Stimulated activated CD4-positive, alpha-beta T cell treated with anti-CD3 and anti-CD28 coated beads, Interleukin-1b, Interleukin-23, amount 100 ng/mL, for 4 hours (primary cell): ENCODE results near the gene CRADD.

Experiments used
- DNase-seq, 2 donors: peaks; one replicate each; pipeline ENCODE4 v3.0.0-alpha.2; 2020; ENCODE audit warnings: low read depth in 2 of 2

The CRADD gene

DNA sequence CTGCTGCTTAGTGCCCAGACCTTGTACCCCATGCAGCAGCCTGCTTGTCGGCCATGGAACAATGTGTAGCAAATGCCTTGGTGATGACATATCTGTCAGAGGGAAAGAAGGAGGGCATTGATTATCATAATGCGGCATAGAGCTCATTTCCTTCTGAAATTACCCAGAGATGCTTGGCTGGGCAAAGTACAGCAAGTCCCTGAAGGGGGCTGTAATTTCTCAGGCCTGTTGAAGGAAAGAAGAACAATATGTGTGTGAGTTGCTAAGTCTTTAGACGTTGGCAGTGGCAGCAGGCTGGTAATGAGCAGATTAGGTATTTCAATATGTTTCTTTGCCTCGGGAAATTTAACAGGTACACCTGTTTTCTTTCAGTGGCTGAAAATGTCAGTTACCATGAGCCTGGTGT lies 128.6 kb downstream of the CRADD start:
- no peak for DNase-seq

DNA sequence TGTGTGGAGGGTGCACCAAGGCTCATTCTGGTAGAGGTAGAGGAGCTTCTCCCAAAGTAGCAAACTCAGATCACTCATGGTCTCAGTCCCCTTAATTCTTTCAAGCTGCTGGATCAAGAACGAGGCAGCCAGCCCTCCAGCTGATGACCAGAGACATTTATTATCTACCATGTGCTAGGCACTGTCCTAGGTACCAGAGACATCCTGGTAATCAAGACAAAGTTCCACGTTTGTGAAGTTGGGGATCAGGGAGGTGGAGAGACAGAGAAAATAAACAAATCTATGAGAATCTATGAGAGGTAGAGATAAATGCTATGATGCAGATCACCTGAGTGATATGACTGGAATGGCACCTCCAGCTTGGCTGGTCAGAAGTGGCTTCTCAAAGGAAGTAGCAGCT lies 130.2 kb downstream of the CRADD start:
- DNase-seq, result no peak

DNA sequence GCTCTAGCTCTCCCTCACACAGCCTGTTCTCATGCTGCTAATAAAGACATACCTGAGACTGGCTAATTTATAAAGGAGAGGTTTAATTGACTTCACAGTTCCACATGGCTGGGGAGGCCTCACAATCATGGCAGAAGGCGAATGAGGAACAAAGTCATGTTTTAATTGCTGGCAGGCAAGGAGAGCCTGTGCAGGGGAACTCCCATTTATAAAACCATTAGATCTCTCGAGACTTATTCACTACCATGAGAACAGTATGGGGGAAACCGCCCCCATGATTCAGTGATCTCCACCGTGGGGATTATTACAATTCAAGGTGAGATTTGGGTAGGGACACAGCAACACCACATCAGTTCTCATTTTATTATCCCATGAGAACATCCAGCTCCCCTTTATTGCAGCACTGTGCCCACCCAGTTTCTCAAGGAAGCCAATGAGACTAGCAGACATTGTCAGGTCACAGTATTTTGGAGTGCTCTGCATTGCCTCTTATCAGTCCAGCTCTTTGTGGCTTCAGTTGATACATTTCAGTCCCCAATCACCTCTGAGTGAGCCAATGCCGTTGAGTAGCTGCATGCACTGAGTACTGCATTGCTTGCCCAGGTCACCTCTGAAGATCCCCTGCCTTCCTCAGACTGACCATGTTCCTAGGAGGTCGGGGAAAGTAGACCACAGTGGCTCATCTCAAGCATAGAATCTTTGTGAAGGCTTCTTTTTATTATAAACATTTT lies 131.2 kb downstream of the CRADD start:
- no peak for DNase-seq

DNA sequence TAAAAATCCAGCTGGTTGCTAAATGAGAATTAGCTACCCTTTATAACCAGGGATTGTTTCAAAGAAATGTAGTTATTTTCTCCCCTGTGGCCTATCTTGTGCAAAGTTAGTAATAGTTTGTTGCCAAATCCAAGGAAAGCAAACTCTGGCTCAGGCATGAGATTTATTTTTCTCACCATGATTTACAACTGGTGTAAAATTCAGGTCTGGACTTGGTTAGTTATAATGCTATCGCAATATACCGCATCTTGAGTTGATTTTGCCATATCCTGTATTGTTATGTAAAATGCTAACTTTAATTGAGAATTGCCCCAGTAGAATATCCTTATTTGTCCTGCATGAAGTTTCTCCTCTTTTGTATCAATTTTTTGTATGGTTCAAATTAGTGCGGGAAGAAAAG lies 135.5 kb downstream of the CRADD start:
- no peak for DNase-seq

DNA sequence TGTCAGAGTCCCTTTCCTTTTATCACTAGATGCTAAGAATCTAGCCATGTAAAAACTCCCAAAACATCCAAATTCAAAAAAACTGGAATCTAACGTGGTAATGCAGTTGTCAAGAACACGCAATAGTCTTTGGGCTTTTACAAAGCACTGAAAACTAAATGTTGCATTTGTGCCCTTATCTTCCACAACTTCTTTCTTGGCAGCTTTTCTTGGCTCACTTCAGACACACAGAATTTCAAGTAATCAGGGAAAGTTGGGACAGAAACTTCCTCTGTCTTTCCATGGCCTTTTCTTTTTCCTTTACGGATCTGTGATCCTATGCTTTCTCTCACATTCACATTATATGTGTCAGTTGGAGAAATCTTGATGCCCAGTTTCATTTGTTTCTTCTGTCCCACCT lies 136.0 kb downstream of the CRADD start:
- DNase-seq, result no peak

DNA sequence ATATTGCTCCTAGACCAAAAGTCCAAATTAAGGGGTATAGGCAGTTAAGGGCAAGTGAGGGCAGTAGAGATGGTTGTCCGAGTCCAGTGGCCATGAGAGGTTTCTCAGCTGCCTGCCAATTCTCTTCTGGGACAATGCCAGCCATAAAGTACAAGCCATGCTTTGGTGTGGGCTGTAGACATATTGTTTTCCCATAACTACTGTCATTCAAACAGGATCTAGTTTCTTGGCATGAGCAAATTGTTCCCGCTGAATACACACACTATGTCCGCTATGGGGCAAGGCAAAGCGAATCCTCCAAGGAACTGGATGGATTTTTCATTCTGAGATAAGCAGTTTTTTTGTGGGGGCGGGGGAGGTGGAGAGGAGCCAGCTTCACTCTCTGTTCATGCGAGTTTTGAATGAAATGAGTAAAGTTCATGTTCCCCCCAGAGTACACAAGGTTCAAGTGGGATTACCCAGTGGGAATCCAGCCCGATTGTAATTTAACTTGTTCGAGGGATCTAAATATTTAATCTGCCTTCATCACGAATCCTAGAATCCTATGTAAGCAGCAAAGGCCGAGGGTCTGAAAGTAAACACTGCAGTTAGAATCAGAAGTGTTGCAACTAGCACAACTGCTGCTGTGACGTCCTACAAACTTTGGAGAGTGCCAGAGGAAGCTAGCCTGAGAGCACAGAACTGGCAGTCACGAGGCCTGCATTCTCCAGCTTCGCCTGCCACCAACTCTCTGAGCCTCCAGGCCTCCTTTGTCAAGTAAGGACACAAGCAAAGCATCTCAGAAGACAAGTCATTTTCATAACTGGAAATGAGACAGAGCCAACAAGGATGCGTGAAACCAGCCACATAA lies 137.0 kb downstream of the CRADD start:
- DNase-seq, result no peak

DNA sequence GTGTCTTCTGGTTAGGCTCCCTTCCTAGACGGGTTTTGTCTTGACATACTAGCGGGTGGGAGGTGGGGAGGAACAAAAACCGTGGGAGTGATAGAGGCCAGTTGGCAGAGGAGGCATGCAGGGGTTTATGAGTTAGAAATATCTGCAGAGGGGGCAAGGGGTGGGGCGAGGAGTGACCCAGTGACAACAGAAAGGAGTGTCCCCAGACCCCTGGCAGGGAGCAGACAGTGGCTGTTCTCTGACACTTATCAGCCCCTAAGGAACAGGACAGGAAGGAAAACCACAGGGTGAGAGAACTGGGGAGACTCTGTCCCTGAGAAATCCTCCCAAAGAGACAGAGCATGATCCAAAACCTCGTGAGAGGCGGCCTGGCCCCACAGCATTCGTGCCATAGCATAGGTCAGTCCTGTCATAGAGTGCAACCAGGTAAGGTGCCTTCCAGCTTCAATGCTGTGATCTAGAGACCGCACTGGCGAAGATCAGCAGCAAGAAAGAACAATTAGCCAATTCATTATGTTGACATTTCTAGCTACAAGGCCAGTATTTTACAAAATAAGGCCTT lies 141.4 kb downstream of the CRADD start:
- DNase-seq, result no peak

DNA sequence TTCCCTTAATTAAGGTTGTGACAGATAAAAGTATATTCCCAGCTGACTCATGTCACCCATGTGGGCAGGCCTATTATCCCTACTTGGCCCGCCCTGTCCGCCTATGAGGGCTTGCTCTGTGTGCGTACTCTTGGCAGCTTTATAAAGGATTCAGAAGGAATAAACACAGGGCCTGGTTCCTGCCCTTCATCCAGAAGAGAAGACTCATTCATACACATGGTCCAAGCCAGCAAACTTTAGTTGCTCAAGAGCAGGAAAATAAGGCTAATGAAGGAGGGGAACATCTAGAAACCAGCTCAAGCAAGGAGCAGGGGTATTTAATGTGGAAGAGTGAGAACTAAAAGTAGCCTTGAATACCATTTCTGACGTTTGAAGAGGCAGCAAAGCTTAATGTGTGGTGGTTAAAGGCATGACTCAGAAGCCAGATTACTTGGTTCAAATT lies 141.9 kb downstream of the CRADD start:
- no peak for DNase-seq

DNA sequence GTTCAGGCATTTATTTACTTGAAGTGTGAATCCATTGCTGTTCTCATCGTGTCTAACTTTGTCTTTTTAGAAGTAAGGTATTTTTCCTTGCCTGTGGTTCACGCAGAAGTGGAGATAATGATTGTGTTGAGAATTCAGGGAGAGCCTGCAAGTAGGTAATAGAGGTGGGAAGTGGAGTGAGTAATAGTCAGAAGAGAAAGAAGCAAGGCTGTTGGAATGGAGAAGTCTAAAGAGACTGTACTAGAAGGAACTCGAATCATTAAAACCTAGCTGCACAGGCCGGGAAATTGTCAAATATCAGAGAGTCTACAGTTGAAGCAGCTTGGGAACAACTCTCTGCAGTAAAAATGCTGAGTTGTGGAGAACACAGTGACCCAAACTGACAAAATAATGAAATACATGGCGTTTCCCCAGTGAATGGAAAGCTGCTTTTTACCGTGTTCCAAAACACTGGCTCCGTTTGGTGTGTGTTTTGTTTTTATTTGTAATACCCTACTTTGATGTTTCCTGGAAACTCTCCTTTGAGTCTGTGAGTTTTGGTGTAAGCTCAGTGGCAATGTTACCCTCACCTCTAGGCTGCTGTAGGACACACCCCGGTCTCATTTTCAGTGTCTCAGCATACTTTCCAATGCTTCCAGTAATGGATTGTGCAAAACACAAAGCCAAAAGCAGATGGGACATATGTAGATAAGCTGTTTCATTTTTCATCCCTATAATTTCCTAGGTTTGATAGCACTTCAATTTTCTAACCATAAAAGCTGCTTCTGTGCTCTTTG lies 146.6 kb downstream of the CRADD start:
- no peak for DNase-seq

DNA sequence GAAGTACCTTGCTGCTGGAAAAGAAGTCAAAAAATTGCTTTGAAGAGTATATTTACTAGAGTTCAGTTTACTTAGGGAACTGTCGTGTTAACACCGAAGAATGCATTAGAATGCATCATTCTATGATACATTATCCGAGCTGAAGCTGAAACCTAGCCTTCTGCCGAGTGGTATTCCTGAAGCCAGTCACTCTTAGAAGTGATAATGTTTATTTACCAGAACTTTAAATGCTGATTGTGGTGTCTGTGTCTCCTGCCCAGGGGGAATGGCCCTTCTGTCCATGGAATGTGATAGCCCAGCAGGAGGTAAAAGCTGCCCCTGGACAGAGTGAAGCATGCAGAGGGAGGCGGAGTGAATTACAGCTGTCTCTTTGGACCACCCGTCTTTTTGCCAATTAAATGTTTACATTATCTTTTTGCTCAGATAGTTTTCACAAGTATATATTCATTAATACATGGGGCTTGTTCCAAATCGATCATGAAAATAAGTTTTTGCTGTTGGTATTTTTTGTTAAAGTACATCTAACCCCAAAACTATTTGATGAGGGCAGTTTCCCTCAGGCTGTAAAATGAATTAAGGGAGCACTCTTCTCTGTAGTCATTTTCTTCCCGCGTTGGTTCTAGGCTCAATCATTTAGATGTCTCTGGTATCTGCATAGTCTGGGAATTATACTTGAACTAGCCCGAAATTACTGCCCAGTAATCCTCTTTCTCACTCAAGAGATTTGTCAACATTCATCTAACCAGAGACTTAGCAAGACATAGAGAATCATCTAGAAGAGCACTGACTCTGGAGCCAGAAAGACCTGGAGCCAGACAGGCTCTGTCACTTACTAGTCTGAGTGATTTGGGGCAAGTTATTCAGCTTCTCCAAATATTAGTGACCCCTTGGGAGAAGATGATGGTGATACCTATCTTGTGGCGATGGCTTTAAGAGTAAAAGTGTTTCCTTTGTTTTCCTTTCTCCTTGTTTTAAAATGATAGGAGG lies 147.6 kb downstream of the CRADD start:
- no peak for DNase-seq

DNA sequence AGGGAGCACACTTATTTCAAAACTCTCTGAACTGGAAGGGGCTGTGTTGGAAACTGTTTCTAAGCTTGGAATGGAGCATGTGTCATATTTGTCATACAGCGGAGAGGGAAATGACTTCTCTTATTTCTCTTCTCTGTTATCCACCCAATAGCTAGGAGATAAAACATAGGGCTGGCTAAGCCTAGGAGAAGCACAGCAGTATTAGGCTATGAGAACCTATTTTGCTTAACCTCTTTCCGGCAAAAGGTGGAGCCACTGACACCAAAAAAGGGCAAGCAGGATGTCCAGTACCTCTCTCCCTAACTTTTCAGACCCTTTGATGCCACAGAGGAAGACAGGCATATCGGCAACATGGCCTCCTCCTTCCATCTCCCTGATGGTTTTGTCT lies 148.3 kb downstream of the CRADD start:
- no peak for DNase-seq

DNA sequence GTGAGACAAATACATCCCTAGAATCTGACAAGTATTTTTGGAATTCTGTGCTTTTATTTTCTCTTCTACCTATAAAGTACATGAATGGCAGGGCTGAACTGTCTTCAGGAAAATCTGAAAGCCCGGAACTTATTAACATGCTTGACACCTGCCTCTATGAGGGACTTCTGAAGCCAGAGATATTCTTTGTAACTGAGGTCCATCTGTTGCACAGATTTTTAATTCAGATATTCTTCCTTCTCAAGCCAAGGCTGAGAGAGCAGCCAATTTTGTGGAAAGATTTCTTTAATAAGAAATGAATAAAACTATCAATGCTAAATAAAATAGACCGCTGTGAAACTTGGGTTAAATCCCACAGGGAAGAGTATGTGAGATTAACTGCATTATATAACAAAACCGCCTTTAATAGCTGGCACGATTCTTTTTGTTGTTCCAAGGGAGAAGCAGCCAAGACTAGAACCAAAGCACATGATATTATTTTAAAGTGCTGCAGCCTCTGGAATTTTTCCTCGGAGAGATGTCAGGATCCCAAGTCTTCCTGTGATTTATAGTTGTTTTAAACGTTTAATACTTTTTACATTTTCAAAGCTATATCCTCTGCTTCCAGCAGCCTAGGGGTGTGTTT lies 148.9 kb downstream of the CRADD start:
- no peak for DNase-seq

DNA sequence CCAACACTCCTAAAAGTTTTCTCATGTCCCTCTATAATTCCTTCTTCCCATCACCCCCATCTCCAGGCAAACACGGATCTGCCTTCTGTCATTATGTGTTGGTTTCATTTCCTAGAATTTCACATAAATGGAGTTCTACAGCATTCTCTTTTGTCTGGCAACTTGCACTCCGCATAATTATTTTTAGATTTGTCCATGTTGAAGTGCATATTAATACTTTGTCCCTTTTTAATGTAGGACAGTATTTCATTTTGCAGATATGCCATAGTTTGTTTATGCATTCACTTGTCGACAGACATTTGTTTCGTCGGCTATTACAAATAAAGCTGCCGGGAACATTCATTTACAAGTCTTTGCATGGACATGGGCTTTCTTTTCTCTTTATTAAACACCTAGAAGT lies 150.0 kb downstream of the CRADD start:
- no peak for DNase-seq

DNA sequence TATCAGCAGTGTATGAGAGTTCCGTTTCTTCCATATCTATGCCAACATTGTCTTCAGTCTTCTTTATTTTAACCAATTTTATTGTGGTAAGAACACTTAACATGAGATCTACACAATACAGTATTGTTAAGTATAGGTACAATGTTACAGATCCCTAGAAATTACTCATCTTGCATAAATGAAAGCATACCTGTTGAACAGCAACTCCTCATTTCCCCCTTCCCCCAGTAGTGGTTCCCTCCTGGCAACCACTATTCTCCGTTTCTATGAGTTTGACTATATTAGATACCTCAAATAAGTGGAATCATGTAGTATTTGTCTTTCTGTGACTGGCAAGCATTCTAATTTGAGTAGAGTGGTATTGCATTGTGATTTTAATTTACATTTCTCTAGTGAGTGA lies 150.5 kb downstream of the CRADD start:
- DNase-seq, result no peak

DNA sequence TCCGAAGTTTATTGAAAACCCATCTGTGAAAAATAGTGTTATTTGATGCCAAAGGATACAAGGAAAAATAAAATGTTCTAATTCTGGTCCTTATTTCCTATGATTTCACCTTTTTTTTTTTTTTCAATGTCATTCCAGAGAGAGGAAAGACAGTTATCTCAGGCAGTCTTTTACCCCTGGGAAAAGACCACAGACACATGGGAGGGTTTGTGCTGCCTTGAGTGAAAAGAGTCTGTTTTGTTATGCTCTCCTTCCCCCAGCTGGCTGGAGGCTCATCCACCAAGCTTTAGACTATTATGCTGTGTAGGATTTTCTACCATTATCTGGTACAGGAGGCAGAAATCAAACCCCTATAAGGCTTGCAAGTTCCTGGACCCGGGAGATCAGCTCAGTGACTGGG lies 151.8 kb downstream of the CRADD start:
- no peak for DNase-seq

DNA sequence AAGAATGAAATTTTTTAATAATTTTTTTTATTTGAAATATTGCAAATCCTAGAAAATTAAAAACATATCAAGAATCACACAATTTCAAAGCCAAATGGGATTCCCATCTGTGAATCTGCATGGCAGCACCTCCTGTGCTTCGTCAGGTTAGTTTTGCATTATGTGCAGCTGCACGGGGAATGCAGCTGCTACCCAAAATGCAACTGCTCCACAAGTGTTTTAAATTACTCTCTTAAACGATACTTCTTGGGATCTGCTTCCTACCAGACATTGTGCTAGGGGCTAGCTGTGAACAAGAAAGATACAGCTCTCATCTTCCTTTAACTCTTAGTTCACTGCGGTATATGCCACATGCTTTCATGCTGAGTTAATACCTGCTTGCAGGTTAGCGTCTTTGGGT lies 154.2 kb downstream of the CRADD start:
- no peak for DNase-seq

DNA sequence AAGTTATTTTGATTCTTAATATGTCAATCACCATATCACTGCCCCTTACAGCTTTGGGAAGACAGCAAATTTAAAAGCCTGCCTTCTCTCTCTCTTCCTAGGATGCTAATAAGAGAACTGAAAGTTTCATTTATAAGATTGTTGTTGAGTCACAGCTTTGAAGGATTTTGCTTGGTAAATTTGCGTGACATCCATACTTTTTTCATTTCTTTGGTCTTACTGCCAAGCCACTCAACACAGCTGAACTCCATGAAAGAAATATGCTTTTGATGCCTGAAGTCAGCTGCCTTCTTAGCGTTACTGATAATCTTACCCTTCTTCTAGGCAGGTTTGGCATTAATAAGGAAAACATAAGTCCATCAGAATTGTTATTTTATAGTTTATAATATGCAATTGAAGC lies 155.0 kb downstream of the CRADD start:
- DNase-seq, result no peak

DNA sequence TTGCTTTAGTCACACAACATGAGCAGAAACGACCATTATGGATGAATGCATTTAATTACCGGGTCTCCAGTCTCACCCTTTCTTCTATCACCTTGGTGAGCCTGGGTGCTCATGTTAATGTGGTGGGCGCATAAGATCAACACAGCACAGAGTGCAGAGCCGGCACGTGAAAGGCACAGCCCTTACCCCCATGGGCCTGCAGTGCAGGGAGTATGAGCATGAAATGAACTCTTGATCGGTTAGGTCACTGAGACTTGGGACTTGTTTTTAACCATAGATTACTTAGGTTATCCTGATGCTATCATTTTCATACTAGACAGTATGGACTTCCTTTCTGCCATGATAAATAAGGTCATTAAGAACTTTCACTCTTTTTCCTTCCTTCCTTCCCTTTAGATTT lies 156.8 kb downstream of the CRADD start:
- no peak for DNase-seq

DNA sequence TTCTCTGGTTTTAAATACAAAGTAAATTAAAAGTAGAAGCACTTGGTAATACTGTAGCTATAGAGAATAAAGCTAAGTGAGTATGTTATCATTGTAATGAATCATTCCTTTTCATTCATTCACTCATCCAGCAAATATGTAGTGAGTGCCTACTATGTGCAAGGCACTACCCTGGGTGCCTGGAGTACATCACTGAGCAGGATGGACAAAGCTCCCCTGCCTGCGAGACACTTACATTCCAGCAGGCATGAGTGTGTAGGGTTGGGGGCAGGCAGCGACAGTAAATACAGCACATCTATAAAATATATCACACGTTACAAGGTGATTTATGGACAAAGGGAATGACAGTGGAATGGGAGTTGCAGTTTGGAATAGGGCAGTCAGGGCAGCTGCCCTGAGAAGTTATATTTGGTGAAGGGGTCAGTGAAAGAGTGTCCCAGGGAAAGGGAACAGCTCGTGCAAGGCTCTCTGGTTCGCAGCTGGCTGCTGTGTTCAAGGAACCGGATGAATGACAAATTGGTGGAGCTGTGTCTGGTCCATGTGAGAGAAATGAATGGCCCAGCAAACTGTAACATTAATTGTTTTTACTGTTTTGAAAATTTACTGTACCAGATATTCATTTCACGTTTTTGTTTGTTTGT lies 159.6 kb downstream of the CRADD start:
- no peak for DNase-seq

DNA sequence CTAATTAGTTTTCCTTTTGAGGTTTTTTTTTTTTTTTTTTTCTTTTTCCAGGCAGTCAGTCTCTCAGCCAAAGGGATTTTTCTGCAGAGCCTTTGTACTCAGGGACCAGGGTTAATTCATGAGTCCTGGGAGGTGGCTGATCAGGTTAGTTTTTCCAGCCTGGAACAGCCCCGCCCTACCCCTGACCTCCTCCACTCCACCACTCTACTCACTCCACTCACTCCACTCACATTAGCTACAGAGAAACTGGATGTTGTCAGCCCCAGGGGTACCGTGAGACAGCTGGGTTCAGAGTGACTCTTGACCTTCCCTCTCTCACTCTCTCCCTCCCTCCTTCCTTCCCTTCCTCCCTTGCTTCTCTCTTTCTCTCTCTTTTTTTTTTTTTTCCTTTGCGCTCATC lies 161.0 kb downstream of the CRADD start:
- DNase-seq, result no peak
